Ecto neural progenitor cell (in vitro differentiated cells): ENCODE data around the gene MATCAP1.

ENCODE experiments used
- DNase-seq: peaks from one replicate; pipeline ENCODE4 v3.0.0-alpha.2; 2018; ENCODE audit warnings: low spot score

MATCAP1 gene

DNA sequence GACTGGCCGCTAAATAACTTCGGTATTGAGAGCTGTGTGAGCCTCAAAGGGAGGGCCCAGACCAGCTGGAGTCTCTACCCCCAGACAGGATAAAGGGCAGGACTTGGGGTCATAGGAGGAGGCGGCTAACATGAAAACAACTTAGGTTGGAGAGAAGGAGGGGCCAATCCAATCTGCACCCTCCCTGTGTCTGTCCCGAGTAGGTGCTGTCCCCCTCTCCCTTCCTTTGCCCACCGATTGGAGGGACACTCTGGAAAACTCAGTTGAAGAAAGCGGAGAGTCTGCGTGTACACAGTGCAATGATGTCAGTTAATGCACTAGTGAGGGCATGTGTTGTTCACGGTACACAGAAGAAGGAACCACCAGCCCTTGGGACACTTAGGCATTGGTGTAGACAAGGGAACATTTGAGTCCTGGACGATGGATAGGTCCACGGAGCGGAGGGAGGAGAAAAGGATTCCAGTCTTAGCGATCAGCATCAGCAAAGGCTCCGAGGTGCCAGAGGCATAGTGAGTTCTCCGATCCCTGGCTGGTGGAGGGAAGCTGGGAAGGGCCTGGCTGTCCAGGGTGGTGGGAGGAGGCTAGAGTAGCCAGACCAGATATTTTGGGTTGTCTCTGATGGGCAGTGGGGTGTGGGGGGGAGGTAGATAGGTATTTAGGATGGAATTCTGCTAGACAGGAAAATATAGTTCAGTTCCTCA is 12.7 kb downstream of the MATCAP1 start:
- no peak for DNase-seq

DNA sequence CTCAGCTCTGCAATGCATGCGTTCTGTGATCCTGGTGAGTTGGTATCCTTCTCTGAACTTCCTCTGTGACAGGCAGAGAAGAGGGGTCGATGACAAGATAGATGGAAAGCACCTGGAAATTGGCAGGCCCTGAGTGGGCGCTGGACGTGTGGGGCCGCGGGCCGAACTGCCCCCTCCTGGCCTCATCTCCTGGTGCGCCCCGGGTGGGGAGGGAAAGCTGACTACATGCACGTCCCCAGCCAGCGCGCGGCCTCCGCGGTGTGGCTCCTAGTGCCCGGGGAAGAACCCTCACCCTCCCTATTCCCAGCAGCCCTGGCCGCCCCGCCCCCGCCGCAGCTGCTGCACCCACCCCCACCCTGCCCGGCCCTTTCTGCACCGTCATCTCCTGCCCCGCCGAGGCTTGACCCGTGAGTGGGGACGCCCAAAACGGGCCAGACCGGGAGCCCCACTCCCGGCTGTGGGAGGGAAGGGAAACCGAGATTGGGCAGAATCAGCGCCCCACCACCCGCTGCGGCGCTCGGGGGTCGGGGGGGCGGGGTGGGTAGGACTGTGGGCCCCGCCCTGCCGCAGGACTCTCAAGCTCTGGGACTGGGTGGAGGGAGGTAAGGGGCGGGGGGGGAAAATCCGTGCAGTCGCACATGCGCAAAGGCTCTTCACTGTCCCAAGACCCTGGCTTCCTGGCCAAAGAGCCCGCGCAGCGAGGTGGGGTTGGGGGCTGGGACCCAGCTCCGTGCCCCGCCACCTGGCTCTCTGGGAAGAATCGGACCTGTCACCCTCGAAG is 13.4 kb downstream of the MATCAP1 start, which contains the start of gene NOL3:
Gene NOL3 (plus strand): TSS at position 371 of the 781 bp plus-strand sequence.
- DNase-seq, result peak; percentile 90

DNA sequence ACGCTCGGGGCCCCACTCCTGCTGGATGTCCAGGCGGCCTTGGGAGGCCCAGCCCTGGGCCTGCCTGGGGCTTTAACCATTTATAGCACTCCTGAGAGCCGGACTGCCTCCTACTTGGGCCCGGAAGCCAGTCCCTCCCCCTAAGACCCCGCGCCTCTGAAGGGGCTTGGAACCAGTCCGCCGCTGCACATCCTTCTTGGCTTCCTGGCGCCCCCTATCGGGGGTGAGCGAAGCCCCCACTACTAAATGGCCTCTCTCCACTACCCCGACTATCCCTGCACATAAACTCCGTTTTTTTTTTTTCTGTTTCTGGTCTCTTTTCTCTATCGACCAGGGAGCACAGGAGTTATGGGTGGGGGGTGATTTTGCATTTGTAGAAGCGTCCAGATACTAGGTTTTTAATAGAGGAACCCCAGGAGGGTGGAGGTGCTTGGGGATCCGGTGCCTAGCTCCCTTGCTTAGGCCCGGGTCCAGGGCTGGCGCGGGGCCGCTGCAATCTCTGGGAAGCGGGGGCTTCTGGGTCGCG is 14.1 kb downstream of the MATCAP1 start:
- DNase-seq, result peak; percentile 88

DNA sequence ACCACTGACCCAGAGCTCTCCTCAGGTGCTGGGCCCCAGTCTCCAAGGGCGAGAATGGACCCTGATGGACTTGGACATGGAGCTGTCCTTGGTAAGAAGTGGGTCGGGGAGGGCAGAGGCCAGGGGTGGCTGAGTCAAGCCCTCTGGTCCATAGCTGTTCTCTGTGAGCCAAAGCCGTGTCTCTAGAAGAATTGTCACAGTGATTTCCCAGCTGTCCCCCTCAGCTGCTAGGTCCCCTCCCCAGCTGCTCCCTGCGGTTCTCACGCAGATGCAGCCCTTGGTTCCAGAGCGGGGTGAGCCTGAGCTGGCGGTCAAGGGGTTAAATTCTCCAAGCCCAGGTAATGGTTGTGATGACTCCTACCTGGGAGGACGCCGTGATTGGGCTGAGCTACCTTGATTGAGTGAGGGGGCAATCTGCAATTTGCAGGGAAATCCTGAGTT is 14.7 kb downstream of the MATCAP1 start:
- DNase-seq, result no peak

DNA sequence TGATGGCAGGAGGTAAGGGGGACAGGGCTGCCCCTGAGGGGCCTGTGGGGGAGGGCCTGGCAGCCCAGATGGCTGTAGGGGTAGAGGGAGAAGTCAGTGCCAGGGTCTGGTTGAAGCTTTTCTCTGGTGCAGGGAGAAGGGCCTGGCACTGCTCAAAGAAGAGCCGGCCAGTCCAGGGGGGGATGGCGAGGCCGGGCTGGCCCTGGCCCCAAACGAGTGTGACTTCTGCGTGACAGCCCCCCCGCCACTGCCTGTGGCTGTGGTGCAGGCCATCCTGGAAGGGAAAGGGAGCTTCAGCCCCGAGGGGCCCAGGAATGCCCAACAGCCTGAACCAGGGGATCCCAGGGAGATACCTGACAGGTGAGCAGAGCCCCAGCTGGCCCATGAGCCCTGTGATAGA is 16.2 kb downstream of the MATCAP1 start:
- DNase-seq, result no peak

DNA sequence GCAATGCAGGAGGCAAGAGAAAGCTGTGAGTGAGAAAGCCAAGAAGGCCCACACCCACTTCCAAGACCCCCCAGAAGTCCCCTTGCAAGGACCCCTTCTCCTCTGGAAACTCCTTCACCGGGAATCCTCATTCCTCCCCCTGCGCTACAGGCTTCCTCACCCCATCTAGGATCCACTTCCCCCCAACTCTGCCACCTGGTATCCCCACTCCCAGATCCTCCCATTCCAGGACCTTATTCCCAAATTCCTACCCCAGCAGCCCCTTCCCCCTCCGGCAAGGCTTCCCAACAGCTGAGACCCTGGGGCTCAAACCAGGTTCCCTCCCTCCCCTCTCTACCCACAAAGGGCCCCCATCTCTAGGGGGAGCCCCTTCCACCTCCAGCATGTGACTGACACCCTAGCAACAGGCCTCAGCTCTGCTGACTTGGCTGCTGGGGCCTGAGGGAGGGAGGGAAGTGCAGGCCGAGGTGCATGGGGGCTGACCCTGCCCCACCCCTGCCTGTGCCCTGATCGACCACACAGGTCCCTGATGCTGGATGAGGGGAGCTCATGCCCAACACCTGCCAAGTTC is 17.1 kb downstream of the MATCAP1 start:
- no peak for DNase-seq

DNA sequence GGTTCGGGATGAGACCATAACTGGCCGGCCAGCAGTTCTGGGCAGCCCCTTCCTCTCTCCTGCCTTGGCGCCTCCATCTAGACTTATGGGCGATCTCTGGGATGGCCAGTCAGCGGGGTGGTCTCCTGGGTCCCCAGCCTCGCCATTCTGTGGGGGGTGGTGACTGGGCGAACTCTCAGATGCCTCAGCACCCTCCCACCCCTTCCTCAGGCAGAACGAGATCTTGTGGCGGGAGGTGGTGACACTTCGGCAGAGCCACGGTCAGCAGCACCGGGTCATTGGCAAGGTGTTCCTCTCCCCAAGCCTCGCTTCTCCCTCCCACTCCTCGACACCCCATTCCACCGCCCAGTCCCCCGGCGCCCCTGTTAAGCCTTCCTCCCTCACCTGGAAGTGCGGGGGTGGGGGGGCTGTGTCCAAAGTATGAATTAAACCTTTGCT is 17.6 kb downstream of the MATCAP1 start:
- DNase-seq, result peak; percentile 48

DNA sequence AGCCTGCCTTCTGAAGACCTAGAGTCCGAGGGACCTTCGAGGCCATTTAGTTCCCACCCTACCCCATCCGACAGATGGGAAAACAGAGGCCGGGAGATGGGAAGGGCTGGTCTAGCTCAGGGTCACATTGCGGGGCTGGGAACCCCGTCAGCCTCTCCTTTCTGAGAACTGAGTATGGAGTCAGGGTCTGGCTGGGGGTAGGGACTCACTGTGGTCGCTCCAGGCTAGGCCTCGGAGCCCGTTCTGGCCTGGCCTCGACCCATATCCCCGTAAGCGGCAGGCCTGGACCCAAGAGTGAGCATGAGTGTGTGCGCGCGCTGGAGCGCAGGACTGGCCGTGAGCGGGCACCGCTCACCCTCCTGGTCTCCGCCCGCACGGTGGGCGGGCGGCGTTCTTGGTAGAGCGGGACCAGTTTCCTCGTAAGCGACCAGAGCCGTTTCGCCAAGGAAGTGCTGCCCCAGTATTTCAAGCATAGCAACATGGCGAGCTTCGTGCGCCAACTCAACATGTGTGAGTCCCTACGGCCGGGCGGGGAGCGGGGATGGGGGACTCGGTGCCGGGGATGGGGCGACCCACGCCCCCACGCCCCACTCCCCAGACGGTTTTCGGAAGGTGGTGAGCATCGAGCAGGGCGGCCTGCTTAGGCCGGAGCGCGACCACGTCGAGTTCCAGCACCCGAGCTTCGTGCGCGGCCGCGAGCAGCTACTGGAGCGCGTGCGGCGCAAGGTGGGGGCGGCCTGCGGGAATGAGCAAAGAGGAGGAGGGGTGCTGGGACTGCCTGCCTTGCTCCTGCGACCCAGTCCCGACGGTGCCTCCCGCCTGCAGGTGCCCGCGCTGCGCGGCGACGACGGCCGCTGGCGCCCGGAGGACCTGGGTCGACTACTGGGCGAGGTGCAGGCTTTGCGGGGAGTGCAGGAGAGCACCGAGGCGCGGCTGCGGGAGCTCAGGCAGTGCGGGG is 18.4 kb downstream of the MATCAP1 start:
- peak; percentile 60 for DNase-seq

DNA sequence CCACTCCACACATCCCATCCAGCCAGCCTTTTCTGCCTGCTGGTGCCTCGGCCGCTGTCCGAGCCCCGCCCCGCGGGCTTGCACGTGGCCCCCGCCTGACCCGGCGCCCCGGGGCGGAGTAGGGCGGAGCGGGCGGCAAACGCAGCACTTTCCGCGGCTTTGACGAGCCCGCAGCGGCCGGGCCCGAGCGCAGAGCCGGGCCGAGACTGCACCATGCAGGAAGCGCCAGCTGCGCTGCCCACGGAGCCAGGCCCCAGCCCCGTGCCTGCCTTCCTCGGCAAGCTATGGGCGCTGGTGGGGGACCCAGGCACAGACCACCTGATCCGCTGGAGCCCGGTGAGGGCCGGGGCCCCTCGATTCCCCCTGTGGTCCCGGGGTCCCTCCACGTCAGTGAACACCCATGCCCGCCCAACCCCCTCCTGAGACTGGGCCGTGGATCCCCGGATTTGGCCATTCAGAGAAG is 19.1 kb downstream of the MATCAP1 start, which contains the start of gene HSF4:
Gene HSF4 (plus strand): TSS at position 147 of the 463 bp plus-strand sequence. CDS start 67 bp downstream, at position 214.
- DNase-seq, result peak; percentile 61

DNA sequence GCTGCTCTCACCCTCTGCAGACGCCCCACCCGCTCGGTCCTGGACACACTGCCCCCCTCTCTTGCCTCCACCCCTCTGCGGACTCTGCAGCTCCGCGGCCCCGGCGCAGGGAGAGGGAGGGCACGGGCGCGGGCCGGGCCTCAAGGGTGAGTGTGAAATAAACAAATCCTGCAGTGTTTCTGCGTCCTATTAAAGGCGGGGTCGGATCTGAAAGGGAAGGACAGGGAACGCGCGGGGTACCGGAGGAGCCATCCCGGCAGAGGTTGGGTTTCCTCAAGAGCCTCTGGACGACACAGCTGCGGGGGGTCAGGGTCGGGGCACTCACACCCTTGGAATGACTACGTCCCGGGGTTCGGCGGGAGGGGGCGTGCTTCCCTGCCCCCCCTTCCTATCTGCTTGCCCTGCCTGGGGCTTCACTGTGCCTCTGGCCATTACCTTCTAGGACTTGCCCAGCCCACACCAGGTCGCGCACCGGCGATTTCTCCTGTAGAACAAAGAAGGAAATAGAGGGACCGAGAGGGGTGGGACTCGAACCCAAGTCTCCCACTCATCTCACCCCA is 19.7 kb downstream of the MATCAP1 start:
- DNase-seq, result no peak

DNA sequence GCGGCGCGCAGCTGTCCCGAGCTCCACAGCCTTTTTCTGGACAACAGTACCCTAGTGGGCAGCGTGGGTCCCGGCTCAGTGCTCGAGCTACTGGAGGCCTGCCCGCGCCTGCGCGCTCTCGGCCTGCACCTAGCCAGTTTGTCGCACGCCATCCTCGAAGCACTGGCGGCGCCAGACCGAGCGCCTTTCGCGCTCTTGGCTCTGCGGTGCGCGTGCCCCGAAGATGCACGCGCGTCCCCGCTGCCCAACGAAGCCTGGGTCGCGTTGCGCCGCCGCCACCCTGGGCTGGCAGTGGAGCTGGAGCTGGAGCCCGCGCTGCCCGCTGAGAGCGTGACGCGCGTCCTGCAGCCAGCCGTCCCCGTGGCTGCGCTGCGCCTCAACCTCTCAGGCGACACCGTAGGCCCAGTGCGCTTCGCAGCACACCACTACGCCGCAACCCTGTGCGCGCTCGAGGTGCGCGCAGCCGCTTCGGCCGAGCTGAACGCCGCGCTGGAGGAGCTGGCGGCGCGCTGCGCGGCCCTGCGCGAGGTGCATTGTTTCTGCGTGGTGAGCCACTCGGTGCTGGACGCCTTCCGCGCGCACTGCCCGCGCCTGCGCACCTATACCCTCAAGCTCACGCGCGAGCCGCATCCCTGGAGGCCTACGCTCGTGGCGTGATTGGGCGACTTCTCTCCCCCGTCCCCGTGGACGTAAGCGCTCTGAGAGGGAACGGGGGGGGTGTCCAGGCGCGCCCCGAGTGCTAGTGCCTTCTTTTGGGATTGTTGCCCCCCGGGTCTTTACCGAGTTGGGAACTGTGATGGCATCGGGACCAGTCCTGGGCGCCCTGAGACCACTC is 20.4 kb downstream of the MATCAP1 start:
- peak; percentile 72 for DNase-seq

DNA sequence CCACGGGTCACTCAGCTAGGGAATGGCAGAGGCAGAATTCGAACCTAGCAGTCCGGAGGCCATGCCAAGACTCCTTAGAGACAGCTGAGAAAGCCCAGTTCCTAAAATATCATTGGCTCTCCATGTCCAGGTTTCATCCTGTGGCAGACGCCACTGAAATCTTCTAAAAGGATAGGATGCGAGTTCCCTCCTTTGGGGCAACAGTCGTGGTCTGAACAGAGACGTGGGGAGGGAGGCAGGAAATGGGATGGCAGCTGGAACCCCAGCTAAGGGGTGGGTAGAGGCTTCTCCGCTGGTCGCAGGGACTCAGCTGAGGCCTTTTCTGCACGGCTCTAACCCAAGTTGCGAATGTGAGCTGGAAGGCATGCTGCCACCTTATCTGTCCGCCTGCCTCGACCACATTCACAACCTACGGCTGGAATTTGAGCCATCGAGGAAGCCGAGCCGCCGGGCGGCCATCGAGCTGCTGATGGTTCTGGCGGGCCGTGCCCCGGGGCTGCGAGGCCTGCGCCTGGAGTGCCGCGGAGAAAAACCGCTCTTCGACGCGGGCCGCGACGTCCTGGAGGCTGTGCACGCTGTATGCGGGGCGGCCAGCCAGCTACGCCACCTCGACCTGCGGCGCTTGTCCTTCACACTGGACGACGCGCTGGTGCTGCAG is 21.1 kb downstream of the MATCAP1 start:
- DNase-seq, result peak; percentile 61

DNA sequence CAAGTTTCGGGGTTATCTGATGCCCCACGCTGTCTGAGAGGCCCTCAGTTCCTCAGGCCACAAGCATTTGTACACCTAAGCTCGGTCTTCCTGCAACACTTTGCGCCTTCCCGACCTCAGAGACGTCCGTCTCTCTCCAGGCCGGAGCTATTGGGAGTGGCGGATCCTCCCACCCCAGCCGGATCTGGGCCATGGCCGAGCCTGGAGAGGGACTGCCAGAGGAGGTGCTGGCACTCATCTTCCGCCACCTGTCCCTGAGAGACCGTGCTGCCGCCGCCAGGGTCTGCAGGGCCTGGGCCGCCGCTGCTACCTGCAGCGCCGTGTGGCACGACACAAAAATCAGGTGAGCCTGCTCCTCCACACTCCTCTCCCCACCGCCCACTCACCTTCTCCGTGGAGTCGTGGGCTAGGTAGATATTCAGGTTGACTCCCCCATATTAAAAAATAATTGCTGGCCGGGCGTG is 22.1 kb downstream of the MATCAP1 start:
- DNase-seq, result no peak

DNA sequence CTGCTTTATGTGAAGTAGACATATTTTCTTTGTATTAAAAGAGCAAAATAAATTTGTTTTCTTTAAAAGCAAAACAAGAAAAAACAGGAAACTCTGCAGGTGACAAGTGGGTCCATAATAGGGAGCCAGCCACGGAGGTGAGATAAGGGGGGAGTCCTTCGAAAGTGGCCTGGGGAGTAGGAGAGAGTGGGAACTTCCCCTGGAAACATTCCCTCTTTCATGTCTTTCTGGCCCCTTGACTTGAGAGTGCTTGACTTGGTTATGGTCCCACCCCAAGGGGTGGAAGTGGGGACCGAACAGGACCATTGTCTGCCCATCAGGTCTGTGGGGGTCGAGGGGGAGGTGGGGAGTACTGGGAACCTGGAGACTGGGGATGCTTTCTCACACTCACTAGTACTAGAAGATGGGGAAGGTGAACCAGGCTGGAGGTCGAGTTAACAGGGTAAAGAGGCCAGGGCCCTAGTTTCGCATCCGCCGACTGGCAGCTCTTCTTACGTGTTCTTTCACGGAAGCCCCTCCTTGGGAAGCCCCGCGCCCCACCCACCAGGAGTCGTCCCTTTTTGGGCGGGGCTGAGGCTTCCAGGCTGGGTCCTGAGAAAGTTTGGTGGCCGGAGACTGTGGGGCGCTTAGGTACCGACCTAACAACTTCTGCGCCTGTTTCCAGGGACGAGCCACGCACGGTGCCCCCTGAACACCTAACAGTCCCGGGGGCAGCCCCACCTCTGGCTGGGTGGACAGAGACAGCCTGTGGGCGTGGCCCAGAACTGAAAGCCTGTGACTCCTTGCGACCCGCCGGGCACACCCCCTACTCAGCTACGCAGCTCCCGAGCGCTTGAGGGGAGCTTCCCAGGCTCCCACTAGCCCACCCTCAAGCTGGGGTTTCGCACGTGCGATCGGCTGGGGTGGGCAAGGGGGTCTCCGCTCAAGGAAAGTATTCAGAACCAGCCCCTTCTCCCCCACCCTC is 24.8 kb downstream of the MATCAP1 start:
- peak; percentile 63 for DNase-seq

DNA sequence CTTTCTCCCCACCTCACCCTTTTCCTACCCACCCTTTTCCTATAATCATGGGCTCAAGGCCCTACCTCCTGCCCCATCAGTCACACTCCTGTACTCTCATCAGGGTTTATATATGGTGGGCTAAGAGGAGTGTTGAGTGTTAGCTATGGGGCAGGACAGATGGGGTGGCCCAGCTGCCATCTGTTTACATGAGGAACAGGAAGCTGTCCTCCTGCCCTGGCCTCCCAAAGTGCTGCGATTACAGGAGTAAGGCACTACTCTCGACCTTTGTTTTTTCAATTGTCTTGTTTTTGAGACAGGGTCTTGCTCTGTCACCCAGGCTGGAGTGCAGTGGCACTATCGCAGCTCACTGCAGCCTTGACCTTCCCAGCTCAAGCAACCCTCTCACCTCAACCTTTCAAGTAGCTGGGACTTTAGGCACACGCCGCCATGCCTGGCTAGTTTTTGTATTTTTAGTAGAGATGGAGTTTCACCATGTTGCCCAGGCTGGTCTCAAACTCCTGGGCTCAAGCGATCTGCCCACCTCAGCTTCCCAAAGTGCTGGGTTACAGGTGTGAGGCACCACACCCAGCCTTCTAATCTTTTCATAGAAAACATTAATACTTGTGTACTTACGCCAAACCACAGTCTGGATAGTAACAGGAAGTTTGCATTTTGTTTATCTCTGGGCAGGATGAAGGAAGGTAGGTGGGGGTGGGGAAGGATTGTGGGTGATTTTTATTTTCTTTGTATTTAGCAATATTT is 25.7 kb downstream of the MATCAP1 start:
- DNase-seq, result no peak

DNA sequence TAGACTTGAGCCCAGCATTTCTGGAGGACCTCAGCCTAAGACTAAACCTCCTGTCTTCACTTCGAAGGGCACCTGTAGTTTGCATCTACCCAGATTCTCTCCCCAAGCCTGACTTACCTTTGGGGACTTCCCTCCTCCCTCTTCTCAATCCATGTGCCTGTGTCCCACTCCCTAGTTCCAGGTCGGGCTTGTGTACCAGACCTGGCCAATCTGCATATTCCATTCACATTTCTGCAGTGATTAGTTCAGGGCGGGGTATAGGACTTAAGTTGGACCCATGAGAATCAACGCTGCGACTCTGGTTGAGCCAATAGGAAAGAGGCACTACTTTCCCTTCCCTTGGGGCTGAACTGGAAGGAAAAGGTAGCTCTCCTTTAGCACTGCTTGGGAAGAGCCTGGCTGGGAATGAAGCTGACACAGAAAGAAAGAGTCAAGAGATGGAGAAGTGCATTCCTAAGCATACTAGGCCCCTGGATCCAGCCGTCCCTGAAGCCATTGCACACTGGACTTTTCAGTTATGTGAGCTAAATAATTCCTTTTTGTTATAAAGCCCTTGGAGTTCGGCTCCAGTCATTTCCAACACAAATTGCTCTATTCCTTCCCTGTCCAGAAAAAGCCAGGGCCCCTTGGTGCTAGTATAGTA is 26.5 kb downstream of the MATCAP1 start:
- DNase-seq, result no peak
